ENCODE data around the gene TFR2.

DNA sequence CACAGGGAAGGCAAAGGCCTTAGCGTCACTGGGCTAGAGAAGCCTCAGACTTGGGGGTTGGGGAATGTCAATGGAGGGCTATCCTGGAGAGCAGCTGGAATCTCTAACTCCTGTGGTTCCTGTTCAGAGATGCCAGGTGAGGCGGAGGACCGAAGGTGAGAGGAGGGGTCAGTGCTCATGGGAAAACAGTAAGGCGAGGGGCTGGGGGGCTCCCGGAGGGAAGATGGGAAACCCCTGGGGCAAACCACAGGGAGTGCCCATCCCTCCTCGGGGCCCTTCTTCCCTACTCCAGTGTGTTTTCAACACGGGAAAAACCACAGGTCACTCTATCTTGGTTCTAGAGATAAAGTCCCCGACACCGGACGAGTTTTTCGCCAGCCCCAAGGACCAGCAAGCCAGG is 58.7 kb downstream of the TFR2 start:
- TF ChIP-seq, protein P1, sequence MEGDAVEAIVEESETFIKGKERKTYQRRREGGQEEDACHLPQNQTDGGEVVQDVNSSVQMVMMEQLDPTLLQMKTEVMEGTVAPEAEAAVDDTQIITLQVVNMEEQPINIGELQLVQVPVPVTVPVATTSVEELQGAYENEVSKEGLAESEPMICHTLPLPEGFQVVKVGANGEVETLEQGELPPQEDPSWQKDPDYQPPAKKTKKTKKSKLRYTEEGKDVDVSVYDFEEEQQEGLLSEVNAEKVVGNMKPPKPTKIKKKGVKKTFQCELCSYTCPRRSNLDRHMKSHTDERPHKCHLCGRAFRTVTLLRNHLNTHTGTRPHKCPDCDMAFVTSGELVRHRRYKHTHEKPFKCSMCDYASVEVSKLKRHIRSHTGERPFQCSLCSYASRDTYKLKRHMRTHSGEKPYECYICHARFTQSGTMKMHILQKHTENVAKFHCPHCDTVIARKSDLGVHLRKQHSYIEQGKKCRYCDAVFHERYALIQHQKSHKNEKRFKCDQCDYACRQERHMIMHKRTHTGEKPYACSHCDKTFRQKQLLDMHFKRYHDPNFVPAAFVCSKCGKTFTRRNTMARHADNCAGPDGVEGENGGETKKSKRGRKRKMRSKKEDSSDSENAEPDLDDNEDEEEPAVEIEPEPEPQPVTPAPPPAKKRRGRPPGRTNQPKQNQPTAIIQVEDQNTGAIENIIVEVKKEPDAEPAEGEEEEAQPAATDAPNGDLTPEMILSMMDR (IDR thresholded peaks at IDR 0.05; ENCODE audit: low read length), result no peak
- TF ChIP-seq EZH2 (IDR thresholded peaks at IDR 0.05; ENCODE audit: borderline replicate concordance, low read length), result no peak

Data from OCI-LY1 (cell line).